PC-9 (cell line): ENCODE data around the gene DKK3. TPM values are rescaled to one million over a fixed set of nuclear protein-coding genes. Genes with fewer than 3 reads are reported as not detected.

ENCODE experiments used
- BruUV-seq: library from RNA; stranded (reverse); fragments of 400-500 nt; replicated peaks from 2 replicates; lab custom pipeline; 2021; lab: Mats Ljungman, UMichigan
- CTCF ChIA-PET: fragments of 300-600 bp; sonication (Branson Sonifier 250); formaldehyde crosslinking; loops from one replicate; lab custom pipeline; 2022; ENCODE audit warnings: antibody characterized with exemption; lab: Charles Lee
- POLR2A ChIA-PET: fragments of 300-600 bp; sonication (Branson Sonifier 250); formaldehyde crosslinking; loops from one replicate; lab custom pipeline; 2022; ENCODE audit warnings: antibody characterized with exemption; ENCODE audit not compliant: unreplicated experiment; lab: Charles Lee
- DNase-seq, 2 experiments: peaks; one replicate each; pipeline versions ENCODE4 v3.0.0 to v3.0.0-alpha.2; 2015 to 2022; ENCODE audit warnings: mixed read lengths in 1 of 2
- H2AFZ ChIP-seq: fragments of 200-600 bp; sonication (generic); 2 replicates; pipeline ENCODE4 v1.8.1; 2017; ENCODE audit warnings: antibody characterized with exemption
- H3F3A ChIP-seq: fragments of 200-600 bp; sonication (generic); 2 replicates; pipeline ENCODE4 v1.8.1; 2017; ENCODE audit warnings: antibody characterized with exemption, mild to moderate bottlenecking, low read depth; ENCODE audit not compliant: insufficient read depth
- H3K27ac ChIP-seq: fragments of 200-600 bp; sonication (generic); 2 replicates; pipeline ENCODE4 v1.6.1; 2016; ENCODE audit warnings: mixed run types
- H3K27me3 ChIP-seq: fragments of 200-600 bp; sonication (generic); 2 replicates; pipeline ENCODE4 v1.6.1; 2016; ENCODE audit warnings: low read depth, mixed run types; ENCODE audit not compliant: insufficient read depth
- H3K36me3 ChIP-seq: fragments of 200-600 bp; sonication (generic); 2 replicates; pipeline ENCODE4 v1.6.1; 2016; ENCODE audit warnings: low read depth, mixed run types
- H3K4me1 ChIP-seq: fragments of 200-600 bp; sonication (generic); replicated peaks from 2 replicates; pipeline ENCODE4 v1.6.1; 2016; ENCODE audit warnings: mixed run types; ENCODE audit not compliant: insufficient read depth
- H3K4me2 ChIP-seq: fragments of 200-600 bp; sonication (generic); 2 replicates; pipeline ENCODE4 v1.6.1; 2017; ENCODE audit warnings: mixed run types
- H3K4me3 ChIP-seq: fragments of 200-600 bp; sonication (generic); 2 replicates; pipeline ENCODE4 v1.6.1; 2016; ENCODE audit warnings: mixed run types
- H3K79me2 ChIP-seq: fragments of 200-600 bp; sonication (generic); 2 replicates; pipeline ENCODE4 v1.6.1; 2017; ENCODE audit warnings: low read depth, mixed run types
- H3K9me2 ChIP-seq: fragments of 200-600 bp; sonication (generic); 2 replicates; pipeline ENCODE4 v1.8.1; 2017; ENCODE audit warnings: mild to moderate bottlenecking; ENCODE audit not compliant: insufficient read depth
- H3K9me3 ChIP-seq: fragments of 200-600 bp; sonication (generic); 2 replicates; pipeline ENCODE4 v1.8.1; 2016; ENCODE audit warnings: low read depth; ENCODE audit not compliant: insufficient read depth
- H4K20me1 ChIP-seq: fragments of 200-600 bp; sonication (generic); 2 replicates; pipeline ENCODE4 v1.8.1; 2017; ENCODE audit not compliant: insufficient read depth
- EZH2 ChIP-seq: fragments of 200-600 bp; sonication (generic); IDR thresholded peaks from 2 replicates; pipeline ENCODE4 v1.8.0; 2017; ENCODE audit warnings: antibody characterized with exemption, low read depth
- intact Hi-C: fragments of 100-400 bp; cut with micrococcal nuclease; formaldehyde crosslinking; loops from one replicate; pipeline ENCODE4 v1.10.0; 2022; ENCODE audit not compliant: unreplicated experiment
- total RNA-seq: library from RNA; stranded (reverse); gene quantifications from 2 replicates; pipeline ENCODE4 v1.2.3, GENCODE V29; 2021
- TF ChIP-seq, protein P1 (sequence below): fragments of 200-600 bp; sonication (generic); conservative IDR thresholded peaks from 2 replicates; pipeline ENCODE4 v1.6.1; 2017; ENCODE audit warnings: mixed run types, antibody characterized with exemption, mild to moderate bottlenecking, moderate library complexity

Gene DKK3
- total RNA-seq, 1 experiment from 2014 or later, result 11.5 TPM

DNA sequence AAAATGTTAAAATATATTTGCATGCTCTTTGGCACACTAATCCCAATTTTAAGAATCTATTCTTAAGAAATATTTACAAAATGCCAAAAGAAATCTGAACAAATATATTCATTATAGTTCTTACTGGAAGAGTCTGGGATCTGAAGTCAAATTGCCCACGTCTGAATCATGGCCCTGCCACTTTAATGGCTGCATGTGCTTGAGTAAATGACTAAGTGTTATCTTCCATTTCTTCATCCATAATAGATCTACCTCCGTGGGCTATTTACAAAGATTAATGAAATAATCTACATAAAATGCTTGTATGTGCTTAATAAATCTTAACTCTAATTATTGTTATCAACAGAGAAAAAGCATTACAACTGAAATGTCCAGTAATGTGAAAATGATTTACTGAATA, 24.5 kb upstream of the DKK3 start:
- no peaks in the 10 kb centered on the region for H3K9me3 ChIP-seq
- intact Hi-C loops, result no loop called here
- H3K27ac ChIP-seq, result no peak overlapping the region
- no peaks in the 10 kb centered on the region for H3K9me2 ChIP-seq
- no peak overlapping the region for H3K4me3 ChIP-seq
- no peak overlapping the region for H3K4me2 ChIP-seq
- no peaks in the 10 kb centered on the region for H3F3A ChIP-seq
- no TSS peak for BruUV-seq
- H2AFZ ChIP-seq, result no peak overlapping the region
- peaks cover 14% of the 10 kb centered on the region; the same call in 1 of the 2 replicates for H3K4me1 ChIP-seq
- H4K20me1 ChIP-seq, result no peaks in the 10 kb centered on the region
- H3K79me2 ChIP-seq, result no peaks in the 10 kb centered on the region
- POLR2A ChIA-PET, result no interaction called here
- no peaks in the 10 kb centered on the region for H3K27me3 ChIP-seq
- CTCF ChIA-PET, result no interaction called here
- no peak for DNase-seq
- no peak for TF ChIP-seq EZH2
- TF ChIP-seq, protein P1, sequence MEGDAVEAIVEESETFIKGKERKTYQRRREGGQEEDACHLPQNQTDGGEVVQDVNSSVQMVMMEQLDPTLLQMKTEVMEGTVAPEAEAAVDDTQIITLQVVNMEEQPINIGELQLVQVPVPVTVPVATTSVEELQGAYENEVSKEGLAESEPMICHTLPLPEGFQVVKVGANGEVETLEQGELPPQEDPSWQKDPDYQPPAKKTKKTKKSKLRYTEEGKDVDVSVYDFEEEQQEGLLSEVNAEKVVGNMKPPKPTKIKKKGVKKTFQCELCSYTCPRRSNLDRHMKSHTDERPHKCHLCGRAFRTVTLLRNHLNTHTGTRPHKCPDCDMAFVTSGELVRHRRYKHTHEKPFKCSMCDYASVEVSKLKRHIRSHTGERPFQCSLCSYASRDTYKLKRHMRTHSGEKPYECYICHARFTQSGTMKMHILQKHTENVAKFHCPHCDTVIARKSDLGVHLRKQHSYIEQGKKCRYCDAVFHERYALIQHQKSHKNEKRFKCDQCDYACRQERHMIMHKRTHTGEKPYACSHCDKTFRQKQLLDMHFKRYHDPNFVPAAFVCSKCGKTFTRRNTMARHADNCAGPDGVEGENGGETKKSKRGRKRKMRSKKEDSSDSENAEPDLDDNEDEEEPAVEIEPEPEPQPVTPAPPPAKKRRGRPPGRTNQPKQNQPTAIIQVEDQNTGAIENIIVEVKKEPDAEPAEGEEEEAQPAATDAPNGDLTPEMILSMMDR, result no peak
- no peaks in the 10 kb centered on the region for H3K36me3 ChIP-seq

DNA sequence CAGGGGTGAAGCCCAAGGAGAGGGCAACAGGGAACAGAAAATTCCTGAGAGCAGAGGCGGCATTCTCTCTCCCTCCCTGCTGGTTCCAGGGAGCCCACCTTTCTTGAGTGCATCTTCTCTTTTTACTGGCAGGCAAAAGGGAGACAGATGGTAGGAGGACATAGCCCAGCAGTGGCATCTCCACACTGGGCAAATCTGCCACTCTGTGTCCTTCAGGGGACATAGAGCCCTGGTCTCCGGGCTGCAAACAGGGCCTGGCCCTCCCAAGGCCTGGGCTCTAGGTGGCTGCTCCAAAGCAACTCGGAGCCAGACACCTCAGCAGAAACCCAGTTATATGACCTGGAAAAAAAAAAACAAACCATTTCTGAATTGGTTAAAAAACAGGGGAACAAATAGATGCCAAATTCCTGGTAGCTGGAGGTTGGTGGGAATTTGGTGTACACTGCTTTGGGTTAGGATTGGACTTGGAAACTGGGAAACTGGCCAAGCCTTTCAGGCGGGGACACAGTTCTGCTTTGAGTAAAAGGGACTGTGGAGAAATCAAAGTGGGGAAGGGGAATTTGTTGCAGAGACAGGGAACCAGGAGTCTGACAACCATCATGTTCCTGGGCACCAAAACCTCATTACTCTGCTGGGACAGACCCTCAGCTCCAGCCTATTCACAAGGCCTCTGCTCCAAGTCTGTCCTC, 23.6 kb upstream of the DKK3 start:
- Histone ChIP-seq H4K20me1 (no peaks in the 10 kb centered on the region), H3K9me3 (no peaks in the 10 kb centered on the region), H3K27me3 (no peaks in the 10 kb centered on the region), H2AFZ (no peak overlapping the region), H3K9me2 (no peaks in the 10 kb centered on the region), H3K27ac (no peak overlapping the region), H3K4me2 (no peak overlapping the region), H3K36me3 (no peaks in the 10 kb centered on the region), H3K4me1 (peaks cover 14% of the 10 kb centered on the region; the same call in 1 of the 2 replicates), H3F3A (no peaks in the 10 kb centered on the region), H3K4me3 (no peak overlapping the region), H3K79me2 (no peaks in the 10 kb centered on the region)
- CTCF ChIA-PET, result no interaction called here
- no peak for TF ChIP-seq EZH2
- TF ChIP-seq, protein P1, result no peak
- no peak for DNase-seq
- POLR2A ChIA-PET, result no interaction called here
- no TSS peak for BruUV-seq
- intact Hi-C loops, result no loop called here

DNA sequence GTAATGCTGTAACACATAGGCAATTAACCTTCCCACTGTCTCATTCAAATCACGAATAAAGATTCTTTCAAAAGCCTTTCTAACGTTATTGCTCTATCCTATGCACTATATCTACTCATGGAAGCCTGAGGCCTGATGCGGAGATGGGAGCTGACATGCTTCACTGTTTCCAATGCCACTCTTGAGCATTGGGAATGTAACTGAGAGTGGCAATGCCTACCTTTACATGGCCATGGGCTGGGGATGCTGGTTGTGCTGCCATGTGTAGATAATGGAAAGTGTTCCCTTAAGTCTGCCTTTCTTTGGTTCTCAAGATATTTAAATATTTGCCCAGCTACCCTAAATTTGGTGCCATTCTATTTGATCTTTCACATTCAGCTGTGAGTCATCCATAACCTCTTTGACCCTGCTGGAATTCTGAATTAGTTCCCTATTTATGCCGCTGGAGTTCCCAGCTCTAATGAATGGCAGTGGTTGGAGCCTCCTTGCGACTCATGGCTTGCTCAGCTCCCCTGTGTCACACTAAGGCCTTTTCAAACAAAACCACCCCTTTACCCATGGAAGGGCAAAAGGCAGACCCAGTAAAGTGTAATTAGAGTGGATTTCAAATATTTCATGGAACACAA, 21.4 kb upstream of the DKK3 start:
- H3K79me2 ChIP-seq, result no peaks in the 10 kb centered on the region
- H3K27ac ChIP-seq, result 0 out of 2 replicates have a peak overlapping the region, but pooled peaks have one; percentile 13
- no peaks in the 10 kb centered on the region for H3F3A ChIP-seq
- no peaks in the 10 kb centered on the region for H3K27me3 ChIP-seq
- intact Hi-C loops, result no loop called here
- DNase-seq, result peak in 1 of 2 experiments; percentile 57
- H4K20me1 ChIP-seq, result no peaks in the 10 kb centered on the region
- H3K4me1 ChIP-seq, result peaks cover 14% of the 10 kb centered on the region; the same call in 1 of the 2 replicates
- no peaks in the 10 kb centered on the region for H3K9me2 ChIP-seq
- ChIA-PET POLR2A (no interaction called here), CTCF (no interaction called here)
- TF ChIP-seq, protein P1, result no peak
- no peak for TF ChIP-seq EZH2
- BruUV-seq, result no TSS peak
- no peak overlapping the region for H2AFZ ChIP-seq
- no peaks in the 10 kb centered on the region for H3K9me3 ChIP-seq
- no peak overlapping the region for H3K4me3 ChIP-seq
- H3K36me3 ChIP-seq, result no peaks in the 10 kb centered on the region
- no peak overlapping the region for H3K4me2 ChIP-seq
